K562 (cell line): ENCODE data around the gene NR2F2. TPM values are rescaled to one million over a fixed set of nuclear protein-coding genes. Genes with fewer than 3 reads are reported as not detected.
A peak's percentile ranks its signal among the peaks of the same experiment; 100 is the strongest.

Experiments used
- CBFA2T3 ChIP-seq: fragments of 450-650 bp; IDR thresholded peaks from 2 replicates; pipeline ENCODE4 v1.6.1; 2017
- CCNT2 ChIP-seq: IDR thresholded peaks from 2 replicates; pipeline ENCODE4 v1.6.1; 2011; ENCODE audit warnings: borderline replicate concordance, low read depth, mild to moderate bottlenecking, moderate library complexity, mixed read lengths, low read length; ENCODE audit not compliant: insufficient read length; ENCODE audit errors: extremely low read depth
- FOXJ2 ChIP-seq: fragments of 200-800 bp; sonication (Bioruptor generic); IDR thresholded peaks from 2 replicates; pipeline ENCODE4 v1.6.1; 2016; ENCODE audit warnings: missing genetic modification characterization, missing compliant biosample characterization
- GATA2 ChIP-seq: sonication (generic); formaldehyde crosslinking; IDR thresholded peaks from 2 replicates; pipeline ENCODE4 v1.4.0; 2020; ENCODE audit warnings: mild to moderate bottlenecking, missing genetic modification reagents
- HDAC6 ChIP-seq: IDR thresholded peaks from 2 replicates; pipeline ENCODE4 v1.6.1; 2012; ENCODE audit warnings: low read depth, mild to moderate bottlenecking, control low read depth, inconsistent platforms, low read length, moderate library complexity
- KAT8 ChIP-seq: fragments of 450-650 bp; IDR thresholded peaks from 2 replicates; pipeline ENCODE4 v1.6.1; 2016; ENCODE audit warnings: low read depth, mild to moderate bottlenecking
- L3MBTL2 ChIP-seq: fragments of 450-650 bp; IDR thresholded peaks from 2 replicates; pipeline ENCODE4 v1.6.1; 2016; ENCODE audit warnings: mild to moderate bottlenecking, moderate library complexity
- MCM3 ChIP-seq: fragments of 450-650 bp; IDR thresholded peaks from 2 replicates; pipeline ENCODE4 v1.6.1; 2016
- MTA1 ChIP-seq: fragments of 450-650 bp; IDR thresholded peaks from 2 replicates; pipeline ENCODE4 v1.6.1; 2017; ENCODE audit warnings: borderline replicate concordance
- PATZ1 ChIP-seq: fragments of 250-450 bp; sonication (Bioruptor Pico); IDR thresholded peaks from 2 replicates; pipeline ENCODE4 v1.5.0; 2020; ENCODE audit warnings: mild to moderate bottlenecking, borderline replicate concordance
- PCBP2 ChIP-seq: fragments of 200-400 bp; formaldehyde crosslinking; IDR thresholded peaks from 2 replicates; pipeline ENCODE4 v1.6.1; 2018; ENCODE audit warnings: low read length, low read depth, mild to moderate bottlenecking, moderate library complexity; ENCODE audit not compliant: poor library complexity, severe bottlenecking
- TRIM24 ChIP-seq, 2 experiments: fragments of 450-650 bp; IDR thresholded peaks; 2 replicates each; pipeline ENCODE4 v1.6.1; 2016
- ZFP36 ChIP-seq: fragments of 150-350 bp; IDR thresholded peaks from 2 replicates; pipeline ENCODE4 v1.6.1; 2018; ENCODE audit warnings: low read length, low read depth; ENCODE audit not compliant: partially characterized antibody
- ZNF436 ChIP-seq: fragments of 250-450, 450-650 bp; sonication (Bioruptor Pico); formaldehyde crosslinking; IDR thresholded peaks from 2 replicates; pipeline ENCODE4 v1.7.0; 2020; ENCODE audit warnings: mild to moderate bottlenecking
- ZNF655 ChIP-seq: fragments of 250-450 bp; sonication (Bioruptor Pico); IDR thresholded peaks from 2 replicates; pipeline ENCODE4 v1.5.0; 2021
- ZNF780A ChIP-seq: fragments of 250-450 bp; sonication (Bioruptor Pico); IDR thresholded peaks from 2 replicates; pipeline ENCODE4 v1.5.0; 2021; ENCODE audit warnings: mild to moderate bottlenecking
- polyA plus RNA-seq, 8 experiments: library from polyadenylated mRNA; depleted of rRNA in 4 of 8; stranded (reverse) in 5 of 8; unstranded in 3 of 8; fragments of >200 nt; fragmentation: Nextera tagmentation in 2 of 8; fragmentation: Illumina TruSeq in 1 of 8; extraction: Ambion mirVana in 2 of 8; extraction: Trizol in 1 of 8; gene quantifications; 2 replicates each; pipeline versions ENCODE4 v1.2.1 to v1.2.3, GENCODE V29; 2011 to 2014; ENCODE audit warnings: inconsistent platforms in 1 of 8, missing spikeins in 1 of 8
- total RNA-seq, 7 experiments: library from RNA; depleted of rRNA in 6 of 7; stranded (reverse); fragments of >200 nt in 6 of 7; fragmentation: Illumina TruSeq in 2 of 7; extraction: Trizol in 2 of 7; gene quantifications; 2 replicates each; pipeline versions ENCODE4 v1.2.1 to v1.2.3, GENCODE V29; 2011 to 2021; ENCODE audit warnings: low replicate concordance in 1 of 7
- TF ChIP-seq, protein P1 (sequence below): fragments of 250-450 bp; sonication (Bioruptor Pico); IDR thresholded peaks from 2 replicates; pipeline ENCODE4 v1.5.0; 2021; ENCODE audit warnings: mild to moderate bottlenecking, borderline replicate concordance
- TF ChIP-seq, protein P2 (sequence below): fragments of 450-650 bp; IDR thresholded peaks from 2 replicates; pipeline ENCODE4 v1.6.1; 2017; ENCODE audit warnings: antibody characterized with exemption
- TF ChIP-seq, protein P3 (sequence below): sonication (generic); formaldehyde crosslinking; IDR thresholded peaks from 2 replicates; pipeline ENCODE4 v1.8.0; 2022; ENCODE audit warnings: mild to moderate bottlenecking, missing genetic modification reagents, borderline replicate concordance

Gene NR2F2
- total and polyA plus RNA-seq, 9 of the 15 experiments (the other 6 are each of a cell fraction or from before 2014, with no cell fraction given), result 6.0 to 51.8 (median 11.1) TPM

DNA sequence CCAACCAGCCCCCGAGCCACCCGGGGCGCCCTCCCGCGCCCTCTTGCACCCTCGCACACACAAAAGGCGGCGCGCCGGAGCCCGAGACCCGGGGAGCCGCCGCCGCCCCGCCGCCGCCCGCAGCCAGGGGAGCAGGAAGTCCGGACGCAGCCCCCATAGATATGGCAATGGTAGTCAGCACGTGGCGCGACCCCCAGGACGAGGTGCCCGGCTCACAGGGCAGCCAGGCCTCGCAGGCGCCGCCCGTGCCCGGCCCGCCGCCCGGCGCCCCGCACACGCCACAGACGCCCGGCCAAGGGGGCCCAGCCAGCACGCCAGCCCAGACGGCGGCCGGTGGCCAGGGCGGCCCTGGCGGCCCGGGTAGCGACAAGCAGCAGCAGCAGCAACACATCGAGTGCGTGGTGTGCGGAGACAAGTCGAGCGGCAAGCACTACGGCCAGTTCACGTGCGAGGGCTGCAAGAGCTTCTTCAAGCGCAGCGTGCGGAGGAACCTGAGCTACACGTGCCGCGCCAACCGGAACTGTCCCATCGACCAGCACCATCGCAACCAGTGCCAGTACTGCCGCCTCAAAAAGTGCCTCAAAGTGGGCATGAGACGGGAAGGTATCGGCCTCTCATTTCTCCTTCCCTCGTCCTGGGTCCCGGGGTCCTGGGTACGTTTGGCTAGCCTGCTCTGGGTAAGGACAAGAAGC lies 1.6 kb downstream of the NR2F2 start (continued):
- TF ChIP-seq, protein P1, sequence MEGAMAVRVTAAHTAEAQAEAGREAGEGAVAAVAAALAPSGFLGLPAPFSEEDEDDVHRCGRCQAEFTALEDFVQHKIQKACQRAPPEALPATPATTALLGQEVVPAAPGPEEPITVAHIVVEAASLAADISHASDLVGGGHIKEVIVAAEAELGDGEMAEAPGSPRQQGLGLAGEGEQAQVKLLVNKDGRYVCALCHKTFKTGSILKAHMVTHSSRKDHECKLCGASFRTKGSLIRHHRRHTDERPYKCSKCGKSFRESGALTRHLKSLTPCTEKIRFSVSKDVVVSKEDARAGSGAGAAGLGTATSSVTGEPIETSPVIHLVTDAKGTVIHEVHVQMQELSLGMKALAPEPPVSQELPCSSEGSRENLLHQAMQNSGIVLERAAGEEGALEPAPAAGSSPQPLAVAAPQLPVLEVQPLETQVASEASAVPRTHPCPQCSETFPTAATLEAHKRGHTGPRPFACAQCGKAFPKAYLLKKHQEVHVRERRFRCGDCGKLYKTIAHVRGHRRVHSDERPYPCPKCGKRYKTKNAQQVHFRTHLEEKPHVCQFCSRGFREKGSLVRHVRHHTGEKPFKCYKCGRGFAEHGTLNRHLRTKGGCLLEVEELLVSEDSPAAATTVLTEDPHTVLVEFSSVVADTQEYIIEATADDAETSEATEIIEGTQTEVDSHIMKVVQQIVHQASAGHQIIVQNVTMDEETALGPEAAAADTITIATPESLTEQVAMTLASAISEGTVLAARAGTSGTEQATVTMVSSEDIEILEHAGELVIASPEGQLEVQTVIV (CRISPR knock-in tag), result no peak
- no peak for TF ChIP-seq PATZ1
- peak; percentile 93 for TF ChIP-seq L3MBTL2
- no peak for TF ChIP-seq ZNF780A (CRISPR knock-in tag)
- no peak for TF ChIP-seq MCM3
- no peak for TF ChIP-seq ZNF655 (CRISPR knock-in tag)
- TF ChIP-seq MTA1, result no peak
- TF ChIP-seq FOXJ2 (tag), result no peak
- TF ChIP-seq, protein P2, sequence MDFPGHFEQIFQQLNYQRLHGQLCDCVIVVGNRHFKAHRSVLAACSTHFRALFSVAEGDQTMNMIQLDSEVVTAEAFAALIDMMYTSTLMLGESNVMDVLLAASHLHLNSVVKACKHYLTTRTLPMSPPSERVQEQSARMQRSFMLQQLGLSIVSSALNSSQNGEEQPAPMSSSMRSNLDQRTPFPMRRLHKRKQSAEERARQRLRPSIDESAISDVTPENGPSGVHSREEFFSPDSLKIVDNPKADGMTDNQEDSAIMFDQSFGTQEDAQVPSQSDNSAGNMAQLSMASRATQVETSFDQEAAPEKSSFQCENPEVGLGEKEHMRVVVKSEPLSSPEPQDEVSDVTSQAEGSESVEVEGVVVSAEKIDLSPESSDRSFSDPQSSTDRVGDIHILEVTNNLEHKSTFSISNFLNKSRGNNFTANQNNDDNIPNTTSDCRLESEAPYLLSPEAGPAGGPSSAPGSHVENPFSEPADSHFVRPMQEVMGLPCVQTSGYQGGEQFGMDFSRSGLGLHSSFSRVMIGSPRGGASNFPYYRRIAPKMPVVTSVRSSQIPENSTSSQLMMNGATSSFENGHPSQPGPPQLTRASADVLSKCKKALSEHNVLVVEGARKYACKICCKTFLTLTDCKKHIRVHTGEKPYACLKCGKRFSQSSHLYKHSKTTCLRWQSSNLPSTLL, result no peak
- TF ChIP-seq CBFA2T3, result no peak
- no peak for TF ChIP-seq TRIM24 (IDR thresholded peaks at IDR 0.05)
- TF ChIP-seq, protein P3, sequence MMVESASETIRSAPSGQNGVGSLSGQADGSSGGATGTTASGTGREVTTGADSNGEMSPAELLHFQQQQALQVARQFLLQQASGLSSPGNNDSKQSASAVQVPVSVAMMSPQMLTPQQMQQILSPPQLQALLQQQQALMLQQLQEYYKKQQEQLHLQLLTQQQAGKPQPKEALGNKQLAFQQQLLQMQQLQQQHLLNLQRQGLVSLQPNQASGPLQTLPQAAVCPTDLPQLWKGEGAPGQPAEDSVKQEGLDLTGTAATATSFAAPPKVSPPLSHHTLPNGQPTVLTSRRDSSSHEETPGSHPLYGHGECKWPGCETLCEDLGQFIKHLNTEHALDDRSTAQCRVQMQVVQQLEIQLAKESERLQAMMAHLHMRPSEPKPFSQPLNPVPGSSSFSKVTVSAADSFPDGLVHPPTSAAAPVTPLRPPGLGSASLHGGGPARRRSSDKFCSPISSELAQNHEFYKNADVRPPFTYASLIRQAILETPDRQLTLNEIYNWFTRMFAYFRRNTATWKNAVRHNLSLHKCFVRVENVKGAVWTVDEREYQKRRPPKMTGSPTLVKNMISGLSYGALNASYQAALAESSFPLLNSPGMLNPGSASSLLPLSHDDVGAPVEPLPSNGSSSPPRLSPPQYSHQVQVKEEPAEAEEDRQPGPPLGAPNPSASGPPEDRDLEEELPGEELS (CRISPR knock-in tag), result no peak
- no peak for TF ChIP-seq HDAC6
- TF ChIP-seq KAT8, result no peak
- TF ChIP-seq ZFP36, result no peak
- TF ChIP-seq ZNF436, result no peak
- TF ChIP-seq CCNT2, result peak; percentile 51
- no peak for TF ChIP-seq GATA2 (CRISPR knock-in tag)
- TF ChIP-seq PCBP2, result no peak
